Left ventricle myocardium inferior (tissue), 1 donor: Measurements from ENCODE around the gene TEX52. TPM values are rescaled to one million over a fixed set of nuclear protein-coding genes. Genes with fewer than 3 reads are reported as not detected.

ENCODE experiments used
- DNase-seq: peaks from one replicate; pipeline ENCODE4 v3.0.0-alpha.2; 2020
- H3K27ac ChIP-seq: fragments of 200-600 bp; replicated peaks from 2 replicates; pipeline ENCODE4 v1.8.0; 2021
- H3K27me3 ChIP-seq: fragments of 200-600 bp; 2 replicates; pipeline ENCODE4 v1.8.0; 2021; ENCODE audit warnings: low read depth
- H3K36me3 ChIP-seq: fragments of 200-600 bp; 2 replicates; pipeline ENCODE4 v1.8.0; 2021
- H3K4me1 ChIP-seq: fragments of 200-600 bp; 2 replicates; pipeline ENCODE4 v1.8.0; 2021
- H3K4me3 ChIP-seq: fragments of 200-600 bp; 2 replicates; pipeline ENCODE4 v1.8.0; 2021; ENCODE audit warnings: mild to moderate bottlenecking, moderate library complexity
- H3K9me3 ChIP-seq: fragments of 200-600 bp; replicated peaks from 2 replicates; pipeline ENCODE4 v1.8.0; 2021
- CTCF ChIP-seq: fragments of 200-600 bp; IDR thresholded peaks from 2 replicates; pipeline ENCODE4 v1.8.0; 2021; ENCODE audit warnings: antibody characterized with exemption, mild to moderate bottlenecking, borderline replicate concordance
- intact Hi-C: fragments of 100-400 bp; cut with micrococcal nuclease; formaldehyde crosslinking; loops from one replicate; pipeline ENCODE4 v1.11.0; 2022
- total RNA-seq: library from RNA; stranded (reverse); fragmentation: NEBNext Ultra II Directional; extraction: Animal tissue kit (Norgen Biotek cat#: 25700); gene quantifications from one replicate; pipeline ENCODE4 v1.2.1, GENCODE V29; 2021
- donor health status: DM: no; HTN: yes; CAD: no; lungs with severe emphysema.

Gene TEX52
- total RNA-seq, 1 donor from 2014 or later, result not detected

GRCh38 chr12:2895511-2895910 is 38.7 kb upstream of the TEX52 start:
- H3K4me1 ChIP-seq, result peaks cover 38% of the 10 kb centered on the region
- intact Hi-C loops, result no loop called here

GRCh38 chr12:2895051-2895451 is 38.2 kb upstream of the TEX52 start:
- Histone ChIP-seq H3K4me1 (peaks cover 42% of the 10 kb centered on the region), H3K27ac (no peak overlapping the region), H3K27me3 (no peaks in the 10 kb centered on the region), H3K9me3 (no peaks in the 10 kb centered on the region), H3K36me3 (no peaks in the 10 kb centered on the region), H3K4me3 (no peak overlapping the region)
- intact Hi-C loops, result no loop called here
- no peak for DNase-seq
- TF ChIP-seq CTCF, result no peak

More at GRCh38 chr12:2895511-2895910, 38.7 kb upstream of the TEX52 start:
- no peak overlapping the region for H3K4me3 ChIP-seq
- no peaks in the 10 kb centered on the region for H3K27me3 ChIP-seq
- H3K36me3 ChIP-seq, result no peaks in the 10 kb centered on the region
- no peak overlapping the region for H3K27ac ChIP-seq
- no peak for DNase-seq
- no peaks in the 10 kb centered on the region for H3K9me3 ChIP-seq
- TF ChIP-seq CTCF, result no peak

GRCh38 chr12:2893007-2893406 is 36.2 kb upstream of the TEX52 start:
- H3K4me1 ChIP-seq, result peaks cover 44% of the 10 kb centered on the region
- peak overlapping the region; percentile 89 for H3K4me3 ChIP-seq
- TF ChIP-seq CTCF, result no peak
- no peaks in the 10 kb centered on the region for H3K9me3 ChIP-seq
- H3K27ac ChIP-seq, result no peak overlapping the region
- no peaks in the 10 kb centered on the region for H3K36me3 ChIP-seq
- DNase-seq, result no peak
- intact Hi-C loops, result no loop called here
- H3K27me3 ChIP-seq, result no peaks in the 10 kb centered on the region

- no peaks in the 10 kb centered on the region for H3K27me3 ChIP-seq
- DNase-seq, result no peak
- H3K4me3 ChIP-seq, result peak overlapping the region; percentile 89
- no peak for TF ChIP-seq CTCF
- peaks cover 44% of the 10 kb centered on the region for H3K4me1 ChIP-seq
- no peaks in the 10 kb centered on the region for H3K36me3 ChIP-seq
- H3K9me3 ChIP-seq, result no peaks in the 10 kb centered on the region
- H3K27ac ChIP-seq, result no peak overlapping the region
- intact Hi-C loops, result no loop called here
These were observed 35.4 kb upstream of the TEX52 start for GRCh38 chr12:2892246-2892645.

GRCh38 chr12:2891240-2892053 is 34.6 kb upstream of the TEX52 start:
- intact Hi-C loops, result no loop called here

More at GRCh38 chr12:2891240-2892053, 34.6 kb upstream of the TEX52 start:
- H3K36me3 ChIP-seq, result no peaks in the 10 kb centered on the region
- no peaks in the 10 kb centered on the region for H3K9me3 ChIP-seq
- H3K4me1 ChIP-seq, result peaks cover 41% of the 10 kb centered on the region
- H3K27ac ChIP-seq, result peak overlapping the region; percentile 90
- no peak for TF ChIP-seq CTCF
- no peaks in the 10 kb centered on the region for H3K27me3 ChIP-seq
- H3K4me3 ChIP-seq, result peak overlapping the region; percentile 89
- peak; percentile 51 for DNase-seq
